Measurements from ENCODE around the gene FCHO1.
"Not testable (repeated sequence)": the region's sequence is repeated elsewhere in the genome, so short reads cannot be mapped to it uniquely, and the experiment has no call there.

FCHO1 gene

DNA sequence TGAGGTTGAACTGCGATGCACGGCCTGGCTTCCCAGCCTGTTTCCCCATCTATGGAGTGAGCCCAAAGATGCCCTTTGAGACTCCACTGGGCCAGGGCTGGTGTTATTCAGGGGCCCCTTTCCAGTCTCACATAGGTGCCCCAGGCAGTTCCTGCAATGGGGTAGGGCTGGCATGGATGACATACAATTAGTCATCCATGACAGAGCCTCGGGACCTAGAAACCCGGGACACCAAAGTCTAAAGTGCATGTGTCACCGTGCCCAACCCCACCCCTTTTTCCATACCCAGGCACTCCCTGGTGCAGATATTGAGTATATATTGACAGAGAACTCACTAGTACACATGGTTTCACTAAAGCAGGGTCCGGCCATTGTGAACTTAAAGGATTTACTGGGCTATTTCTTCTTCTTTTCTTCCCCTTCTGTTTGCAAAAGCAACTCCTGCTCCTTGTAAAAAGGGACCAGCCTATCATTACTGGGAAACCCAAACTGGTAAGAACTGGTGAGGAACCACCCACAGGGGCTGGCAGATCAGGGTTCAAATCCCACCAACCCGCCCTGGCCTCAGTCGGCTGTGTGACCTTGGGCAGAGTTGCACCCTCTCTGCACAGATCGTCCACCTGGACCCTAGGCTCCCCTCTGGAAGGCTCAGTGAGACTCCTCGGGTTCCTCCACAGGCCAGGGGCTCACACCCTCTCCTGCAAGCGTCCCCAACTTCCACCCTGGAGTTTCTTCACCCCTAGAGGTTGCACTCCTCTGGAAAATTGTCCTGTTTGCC lies 46.3 kb downstream of the FCHO1 start:
- no peak for DNase-seq (ENCODE audit: low read depth)
- no peak overlapping the region for H3K4me3 ChIP-seq (ENCODE audit: low read depth, low read length)
- no peak for TF ChIP-seq POLR2A (IDR thresholded peaks at IDR 0.05; ENCODE audit: extremely low read depth, insufficient read length)
- TF ChIP-seq, protein P1, sequence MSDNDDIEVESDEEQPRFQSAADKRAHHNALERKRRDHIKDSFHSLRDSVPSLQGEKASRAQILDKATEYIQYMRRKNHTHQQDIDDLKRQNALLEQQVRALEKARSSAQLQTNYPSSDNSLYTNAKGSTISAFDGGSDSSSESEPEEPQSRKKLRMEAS (IDR thresholded peaks at IDR 0.05; ENCODE audit: low read depth, low read length): no peak
- TF ChIP-seq, protein P2, sequence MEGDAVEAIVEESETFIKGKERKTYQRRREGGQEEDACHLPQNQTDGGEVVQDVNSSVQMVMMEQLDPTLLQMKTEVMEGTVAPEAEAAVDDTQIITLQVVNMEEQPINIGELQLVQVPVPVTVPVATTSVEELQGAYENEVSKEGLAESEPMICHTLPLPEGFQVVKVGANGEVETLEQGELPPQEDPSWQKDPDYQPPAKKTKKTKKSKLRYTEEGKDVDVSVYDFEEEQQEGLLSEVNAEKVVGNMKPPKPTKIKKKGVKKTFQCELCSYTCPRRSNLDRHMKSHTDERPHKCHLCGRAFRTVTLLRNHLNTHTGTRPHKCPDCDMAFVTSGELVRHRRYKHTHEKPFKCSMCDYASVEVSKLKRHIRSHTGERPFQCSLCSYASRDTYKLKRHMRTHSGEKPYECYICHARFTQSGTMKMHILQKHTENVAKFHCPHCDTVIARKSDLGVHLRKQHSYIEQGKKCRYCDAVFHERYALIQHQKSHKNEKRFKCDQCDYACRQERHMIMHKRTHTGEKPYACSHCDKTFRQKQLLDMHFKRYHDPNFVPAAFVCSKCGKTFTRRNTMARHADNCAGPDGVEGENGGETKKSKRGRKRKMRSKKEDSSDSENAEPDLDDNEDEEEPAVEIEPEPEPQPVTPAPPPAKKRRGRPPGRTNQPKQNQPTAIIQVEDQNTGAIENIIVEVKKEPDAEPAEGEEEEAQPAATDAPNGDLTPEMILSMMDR (IDR thresholded peaks at IDR 0.05; ENCODE audit: low read depth, low read length): no peak
- TF ChIP-seq MYC (IDR thresholded peaks at IDR 0.05; ENCODE audit: low read depth, low read length): no peak

DNA sequence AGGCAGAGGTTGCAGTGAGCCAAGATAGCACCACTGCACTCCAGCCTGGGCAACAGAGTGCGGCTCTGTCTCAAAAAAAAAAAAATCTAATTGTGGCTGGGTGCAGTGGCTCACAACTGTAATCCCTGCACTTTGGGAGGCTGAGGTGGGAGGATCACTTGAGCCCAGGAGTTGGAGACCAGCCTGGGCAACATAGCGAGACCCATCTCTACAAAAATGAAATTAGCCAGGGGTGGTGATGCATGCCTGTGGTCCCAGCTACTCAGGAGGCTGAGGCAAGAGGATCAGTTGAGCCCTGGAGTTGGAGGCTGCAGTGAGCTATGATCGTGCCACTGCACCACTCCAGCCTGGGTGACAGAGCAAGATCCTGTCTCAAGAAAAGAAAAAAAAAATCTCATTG lies 47.3 kb downstream of the FCHO1 start:
- H3K4me3 ChIP-seq (ENCODE audit: low read depth, low read length); DNase-seq (ENCODE audit: low read depth): not testable (repeated sequence)

DNA sequence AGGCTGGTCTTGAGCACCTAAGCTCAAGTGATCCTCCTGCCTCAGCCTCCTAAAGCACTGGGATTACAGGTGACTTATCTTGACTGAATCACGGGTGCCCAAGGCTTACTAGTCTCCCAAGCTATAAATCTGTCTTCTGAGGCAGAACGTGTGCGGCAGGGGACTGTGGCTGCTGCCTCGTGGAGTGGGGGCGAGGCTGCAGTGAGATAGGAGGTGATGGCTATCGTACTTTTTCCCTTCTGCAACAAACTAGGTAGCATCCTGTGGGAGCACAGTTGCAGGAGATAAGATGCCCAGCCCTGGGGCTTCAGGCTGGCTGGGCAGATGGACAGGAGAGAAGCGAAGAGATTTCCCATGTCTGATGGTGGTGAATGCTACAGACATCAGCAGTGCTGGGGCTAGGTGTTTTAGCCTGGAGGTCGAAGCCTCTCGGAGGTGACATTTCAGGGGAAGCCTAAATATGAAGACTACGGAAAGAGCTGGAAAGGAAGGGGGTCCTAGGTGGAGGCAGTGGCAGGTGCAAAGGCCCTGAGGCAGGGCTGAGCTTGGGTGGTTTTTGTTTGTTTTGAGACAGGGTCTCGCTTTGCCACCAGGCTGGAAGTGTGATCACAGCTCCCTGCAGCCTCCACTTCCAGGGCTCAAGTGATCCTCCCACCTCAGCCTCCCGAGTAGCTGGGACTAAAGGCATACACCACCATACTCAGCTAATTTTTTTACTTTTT lies 51.0 kb downstream of the FCHO1 start:
- no peak overlapping the region for H3K4me3 ChIP-seq (ENCODE audit: low read depth, low read length)
- TF ChIP-seq, protein P2 (IDR thresholded peaks at IDR 0.05; ENCODE audit: low read depth, low read length): no peak
- TF ChIP-seq, protein P1 (IDR thresholded peaks at IDR 0.05; ENCODE audit: low read depth, low read length): no peak
- TF ChIP-seq POLR2A (IDR thresholded peaks at IDR 0.05; ENCODE audit: extremely low read depth, insufficient read length) (no peak), MYC (IDR thresholded peaks at IDR 0.05; ENCODE audit: low read depth, low read length) (no peak)
- DNase-seq (ENCODE audit: low read depth): no peak

DNA sequence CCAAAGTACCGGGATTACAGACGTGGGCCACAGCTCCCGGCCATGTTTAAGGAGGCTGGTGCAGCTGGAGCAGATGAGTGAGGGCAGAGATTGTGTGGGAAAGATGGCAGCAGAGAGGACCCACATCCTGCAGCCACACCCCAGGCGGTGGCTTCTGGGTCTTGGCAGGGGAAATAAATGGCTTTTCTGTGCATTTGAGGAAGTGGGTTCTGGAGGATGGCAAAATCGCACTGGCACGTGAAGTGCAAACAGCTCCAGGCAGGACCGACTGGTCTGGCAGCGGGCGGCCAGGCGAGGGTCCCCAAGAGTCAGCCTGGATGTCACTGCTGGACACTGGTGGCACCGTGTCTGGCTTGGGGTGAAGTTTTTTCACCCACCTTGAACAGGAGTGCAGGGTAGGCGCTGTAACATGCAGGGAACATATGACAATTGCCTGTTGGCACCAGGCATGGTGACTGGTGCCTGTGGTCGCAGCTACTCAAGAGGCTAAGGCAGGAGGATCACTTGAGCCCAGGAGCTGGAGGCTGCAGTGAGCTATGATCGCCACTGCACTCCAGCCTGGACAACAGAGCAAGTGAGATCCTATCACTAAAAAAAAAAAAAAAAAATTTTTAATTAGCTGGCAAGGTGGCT lies 52.1 kb downstream of the FCHO1 start:
- peak; percentile 65 for DNase-seq (ENCODE audit: low read depth)
- TF ChIP-seq, protein P2 (IDR thresholded peaks at IDR 0.05; ENCODE audit: low read depth, low read length): no peak
- no peak for TF ChIP-seq MYC (IDR thresholded peaks at IDR 0.05; ENCODE audit: low read depth, low read length)
- TF ChIP-seq, protein P1 (IDR thresholded peaks at IDR 0.05; ENCODE audit: low read depth, low read length): no peak; the same call in 1 of the 2 replicates
- no peak overlapping the region for H3K4me3 ChIP-seq (ENCODE audit: low read depth, low read length)

DNA sequence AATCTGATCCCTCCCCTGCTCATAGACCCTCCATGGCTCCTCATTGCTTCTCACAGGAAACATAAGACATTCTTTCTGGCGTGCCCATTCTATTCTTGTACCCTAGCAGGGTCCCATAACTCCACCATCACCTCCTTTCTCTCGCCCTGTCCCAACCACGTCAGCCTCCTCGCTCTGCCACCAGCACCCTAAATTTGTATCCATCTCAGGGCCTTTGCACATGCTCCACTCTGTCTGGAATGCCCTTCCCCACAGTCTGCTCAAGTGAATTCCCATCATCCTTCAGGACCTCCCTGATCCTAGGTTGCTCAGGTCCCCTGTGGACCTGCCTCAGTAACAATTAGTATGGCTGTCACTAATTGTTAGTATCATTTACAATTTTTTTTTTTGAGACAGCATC lies 54.1 kb downstream of the FCHO1 start:
- no peak for TF ChIP-seq MYC (IDR thresholded peaks at IDR 0.05; ENCODE audit: low read depth, low read length)
- TF ChIP-seq, protein P2 (IDR thresholded peaks at IDR 0.05; ENCODE audit: low read depth, low read length): no peak
- TF ChIP-seq, protein P1 (IDR thresholded peaks at IDR 0.05; ENCODE audit: low read depth, low read length): no peak
- no peak for DNase-seq (ENCODE audit: low read depth)
- no peak overlapping the region for H3K4me3 ChIP-seq (ENCODE audit: low read depth, low read length)

DNA sequence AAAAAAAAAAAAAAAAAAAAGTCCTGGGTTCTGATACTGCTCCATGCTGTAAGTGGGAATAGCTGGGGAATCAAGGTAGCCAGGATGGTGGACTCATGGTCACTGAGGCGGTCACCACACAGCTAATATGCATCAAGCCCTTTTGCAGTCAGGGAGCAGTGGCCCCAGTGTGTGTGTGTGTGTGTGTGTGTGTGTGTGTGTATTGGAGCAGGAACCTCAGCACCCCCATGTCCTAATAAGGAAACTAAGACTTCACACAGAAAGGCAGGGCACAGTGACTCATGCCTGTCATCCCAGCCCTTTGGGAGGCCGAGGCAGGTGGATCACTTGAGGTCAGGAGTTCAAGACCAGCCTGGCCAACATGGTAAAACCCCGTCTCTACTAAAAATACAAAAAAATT lies 55.7 kb downstream of the FCHO1 start:
- H3K4me3 ChIP-seq (ENCODE audit: low read depth, low read length): no peak overlapping the region
- TF ChIP-seq, protein P1 (IDR thresholded peaks at IDR 0.05; ENCODE audit: low read depth, low read length): no peak
- no peak for TF ChIP-seq POLR2A (IDR thresholded peaks at IDR 0.05; ENCODE audit: extremely low read depth, insufficient read length)
- TF ChIP-seq, protein P2 (IDR thresholded peaks at IDR 0.05; ENCODE audit: low read depth, low read length): no peak
- no peak for TF ChIP-seq MYC (IDR thresholded peaks at IDR 0.05; ENCODE audit: low read depth, low read length)
- DNase-seq (ENCODE audit: low read depth): peak; percentile 22
